B cell (primary cell): ENCODE results near the gene RRM2. TPM values are rescaled to one million over a fixed set of nuclear protein-coding genes. Genes with fewer than 3 reads are reported as not detected.

Experiments used
- ATAC-seq: fragments of 200-7000 bp; cut with Tn5 transposase; one replicate; pipeline ENCODE4 v1.10.0; 2021; ENCODE audit warnings: low read depth, mild to moderate bottlenecking, moderate number of reproducible peaks, moderate library complexity
- CTCF ChIA-PET: fragments of 350-600 bp; sonication (Branson Sonifier 250); formaldehyde crosslinking; loops from one replicate; lab custom pipeline; 2021; ENCODE audit warnings: antibody characterized with exemption, inconsistent platforms; lab: Charles Lee
- POLR2A ChIA-PET: fragments of 350-600 bp; sonication (Branson Sonifier 250); formaldehyde crosslinking; loops from one replicate; lab custom pipeline; 2021; ENCODE audit warnings: antibody characterized with exemption; lab: Charles Lee
- DNase-seq: peaks from one replicate; pipeline ENCODE4 v3.0.0; 2013
- H2AFZ ChIP-seq: 2 replicates; pipeline ENCODE4 v1.6.1; 2012; ENCODE audit warnings: mild to moderate bottlenecking, low read depth, low read length; ENCODE audit not compliant: insufficient read depth, poor library complexity, severe bottlenecking
- H3K27ac ChIP-seq, 2 donors: 1 replicate in 1 of 2; 2 replicates in 1 of 2; pipeline ENCODE4 v1.5.1; 2012 to 2013; ENCODE audit warnings: low read length in 2 of 2, mild to moderate bottlenecking in 2 of 2, moderate library complexity in 1 of 2
- H3K27me3 ChIP-seq, 4 experiments: fragments of 200-600 bp in 1 of 4; sonication (generic) in 1 of 4; replicated peaks in 1 of 4; 1 replicate in 2 of 4; 2 replicates in 2 of 4; pipeline versions ENCODE4 v1.6.1 to v1.7.0; 2013 to 2016; ENCODE audit warnings: low read length in 3 of 4, mild to moderate bottlenecking in 2 of 4, mixed read lengths in 1 of 4, moderate library complexity in 1 of 4; ENCODE audit not compliant: insufficient read depth in 4 of 4, control insufficient read depth in 3 of 4; ENCODE audit errors: control extremely low read depth in 1 of 4
- H3K36me3 ChIP-seq, 2 experiments: replicated peaks in 1 of 2; 1 replicate in 1 of 2; 2 replicates in 1 of 2; pipeline versions ENCODE4 v1.6.1 to v1.7.1; 2013; ENCODE audit warnings: low read length in 1 of 2; ENCODE audit not compliant: insufficient read depth in 2 of 2, control insufficient read depth in 1 of 2; ENCODE audit errors: control extremely low read depth in 1 of 2, extremely low read depth in 1 of 2
- H3K4me1 ChIP-seq, 2 donors: fragments of 200-600 bp in 1 of 2; sonication (generic) in 1 of 2; 1 replicate in 1 of 2; 2 replicates in 1 of 2; pipeline versions ENCODE4 v1.5.1 to v1.6.1; 2013 to 2017; ENCODE audit warnings: low read length in 2 of 2; ENCODE audit not compliant: control insufficient read depth in 2 of 2, insufficient read depth in 2 of 2
- H3K4me2 ChIP-seq: replicated peaks from 2 replicates; pipeline ENCODE3; 2012; ENCODE audit warnings: mild to moderate bottlenecking, low read depth, low read length; ENCODE audit not compliant: poor library complexity, severe bottlenecking
- H3K4me3 ChIP-seq, 5 experiments: fragments of 200-600 bp in 1 of 5; sonication (generic) in 1 of 5; 1 replicate in 3 of 5; 2 replicates in 2 of 5; pipeline versions ENCODE4 v1.5.1 to v1.7.0; 2011 to 2016; ENCODE audit warnings: low read length in 4 of 5, mild to moderate bottlenecking in 4 of 5, low read depth in 2 of 5, control low read depth in 1 of 5, moderate library complexity in 1 of 5; ENCODE audit not compliant: insufficient read depth in 1 of 5; ENCODE audit errors: control extremely low read depth in 1 of 5, extremely low read depth in 1 of 5
- H3K79me2 ChIP-seq: fragments of 200-600 bp; sonication (generic); one replicate; pipeline ENCODE4 v1.6.0; 2016; ENCODE audit warnings: low read length; ENCODE audit not compliant: control insufficient read depth, insufficient read depth
- H3K9ac ChIP-seq: fragments of 200-600 bp; sonication (generic); 2 replicates; pipeline ENCODE4 v1.6.1; 2017; ENCODE audit warnings: mild to moderate bottlenecking, low read length, moderate library complexity
- H3K9me3 ChIP-seq, 3 donors: one replicate each; pipeline versions ENCODE4 v1.6.1 to v1.7.1; 2013; ENCODE audit warnings: low read length in 2 of 3; ENCODE audit not compliant: control insufficient read depth in 2 of 3, insufficient read depth in 1 of 3; ENCODE audit errors: control extremely low read depth in 1 of 3
- H4K20me1 ChIP-seq: 2 replicates; pipeline ENCODE4 v1.6.0; 2012; ENCODE audit warnings: mild to moderate bottlenecking, low read length; ENCODE audit not compliant: insufficient read depth, control insufficient read depth, poor library complexity, severe bottlenecking
- H3K27ac Mint-ChIP-seq: one replicate; pipeline ENCODE4 v1.8.0; 2021; ENCODE audit warnings: mixed read lengths
- H3K27me3 Mint-ChIP-seq: one replicate; pipeline ENCODE4 v1.8.0; 2021; ENCODE audit warnings: mixed read lengths
- H3K4me1 Mint-ChIP-seq: one replicate; pipeline ENCODE4 v1.8.0; 2021; ENCODE audit warnings: mixed read lengths
- H3K4me3 Mint-ChIP-seq: one replicate; pipeline ENCODE4 v1.8.0; 2021; ENCODE audit warnings: mixed read lengths
- H3K9me3 Mint-ChIP-seq: one replicate; pipeline ENCODE4 v1.8.0; 2022; ENCODE audit warnings: mixed read lengths; ENCODE audit not compliant: insufficient read depth
- CTCF ChIP-seq: fragments of 200-600 bp; IDR thresholded peaks from one replicate; pipeline ENCODE4 v1.8.0; 2022; ENCODE audit warnings: antibody characterized with exemption, mild to moderate bottlenecking
- EZH2 ChIP-seq: IDR thresholded peaks from 2 replicates; pipeline ENCODE4 v1.6.1; 2012; ENCODE audit warnings: borderline replicate concordance, low read depth, mild to moderate bottlenecking, moderate library complexity, low read length; ENCODE audit not compliant: insufficient read depth, poor library complexity, severe bottlenecking
- WGBS: methylation state at CpG from one replicate; pipeline ENCODE4 v1.1.5; 2013; ENCODE audit warnings: missing lambda C conversion rate; ENCODE audit not compliant: insufficient coverage; 5-methylcytosine and 5-hydroxymethylcytosine counted together
- intact Hi-C: fragments of 100-400 bp; cut with micrococcal nuclease; formaldehyde crosslinking; loops from one replicate; pipeline ENCODE4 v1.10.0; 2022
- polyA plus RNA-seq: library from polyadenylated mRNA; depleted of rRNA; stranded (reverse); fragments of >200 nt; gene quantifications from 2 replicates; pipeline ENCODE4 v1.2.3, GENCODE V29; 2012
- small RNA-seq: library from RNA; depleted of rRNA; stranded (forward); fragments of <200 nt; gene quantifications from one replicate; pipeline ENCODE3, GENCODE V24; 2012; ENCODE audit warnings: low replicate concordance, low read depth; ENCODE audit not compliant: insufficient read length
- total RNA-seq, 2 donors: library from RNA; stranded (reverse); fragments of 120-200 nt in 1 of 2; gene quantifications; 1 replicate in 1 of 2; 2 replicates in 1 of 2; pipeline versions ENCODE4 v1.2.3 to v1.2.4, GENCODE V29; 2013 to 2022

RRM2 gene
- total and polyA plus RNA-seq, 2 donors (not counting 1 experiment from before 2014, with no cell fraction given), result 1.2 to 3.3 TPM

- Histone ChIP-seq H3K4me3 (no peak overlapping the region), H4K20me1 (no peaks in the 10 kb centered on the region), H3K27me3 (no peaks in the 10 kb centered on the region), H3K9ac (no peak overlapping the region), H3K9me3 (peaks cover 0 to 9% (median 3%) of the 10 kb centered on the region in 3 donors), H3K79me2 (no peaks in the 10 kb centered on the region), H3K27ac (no peak overlapping the region), H3K36me3 (no peaks in the 10 kb centered on the region), H2AFZ (no peak overlapping the region), H3K4me2 (no peak overlapping the region), H3K4me1 (no peaks in the 10 kb centered on the region)
- no peak for DNase-seq
- Mint-ChIP-seq H3K27me3 (no peaks in the 10 kb centered on the region), H3K27ac (no peak overlapping the region), H3K9me3 (no peaks in the 10 kb centered on the region), H3K4me3 (no peak overlapping the region), H3K4me1 (no peaks in the 10 kb centered on the region)
- POLR2A ChIA-PET, result no interaction called here
- WGBS, result 92% methylated on average over 7 of the region's 7 CpGs
- no peak for TF ChIP-seq CTCF
- TF ChIP-seq EZH2, result no peak
- no peak for ATAC-seq
- CTCF ChIA-PET, result no interaction called here
- intact Hi-C loops, result no loop called here
These were observed 57.7 kb downstream of the RRM2 start for GRCh38 chr2:10180229-10180628.

Small RNA genes within 50 kb of the gene (small RNA-seq; reads per million reads assigned to genes)
- gene RF00410 (not detected), gene RF00568 (not detected)

Other genes starting within 250 kb of the RRM2 start
- 0.70 and 0.76 TPM in 2 replicates for gene GRHL1, start 171.0 kb upstream of the RRM2 start, total RNA-seq
- gene GRHL1, start 171.0 kb upstream of the RRM2 start, polyA plus RNA-seq, result 0.25 and 0.84 TPM in 2 replicates
- gene KLF11, start 79.2 kb upstream of the RRM2 start, total RNA-seq, result 16.2 and 20.8 TPM in 2 replicates
- gene KLF11, start 79.2 kb upstream of the RRM2 start, polyA plus RNA-seq, result 46.6 and 48.4 TPM in 2 replicates
- not detected in 2 replicates for gene CYS1, start 42.3 kb upstream of the RRM2 start, total RNA-seq
- not detected in 2 replicates for gene CYS1, start 42.3 kb upstream of the RRM2 start, polyA plus RNA-seq
- 60.3 and 64.1 TPM in 2 replicates for gene HPCAL1, start 180.2 kb downstream of the RRM2 start, total RNA-seq
- gene HPCAL1, start 180.2 kb downstream of the RRM2 start, polyA plus RNA-seq, result 40.4 and 65.1 TPM in 2 replicates